Stimulated activated CD8-positive, alpha-beta memory T cell treated with anti-CD3 and anti-CD28 coated beads, Interleukin-12 subunit alpha, Interleukin-12 subunit beta, amount 100 ng/mL, for 1 hour (primary cell): ENCODE data around the gene OSM.
"Not testable (repeated sequence)": the region's sequence is repeated elsewhere in the genome, so short reads cannot be mapped to it uniquely, and the experiment has no call there.

Source experiments
- DNase-seq: peaks from one replicate; pipeline ENCODE4 v3.0.0-alpha.2; 2020; ENCODE audit warnings: low read depth

OSM gene

GRCh38 chr22:30244641-30245040 is 22.0 kb downstream of the OSM start:
- DNase-seq: no peak

GRCh38 chr22:30244066-30244465 is 22.6 kb downstream of the OSM start:
- no peak for DNase-seq

- no peak for DNase-seq
These were observed 23.0 kb downstream of the OSM start for GRCh38 chr22:30243661-30244060.

- DNase-seq: no peak
These were observed 24.9 kb downstream of the OSM start for GRCh38 chr22:30241576-30242371.

- DNase-seq: no peak
These were observed 25.9 kb downstream of the OSM start for GRCh38 chr22:30240541-30241417.

- DNase-seq: no peak
These were observed 26.9 kb downstream of the OSM start for GRCh38 chr22:30239488-30240405.

- DNase-seq: no peak
These were observed 27.8 kb downstream of the OSM start for GRCh38 chr22:30238661-30239487.

GRCh38 chr22:30238136-30238535 is 28.5 kb downstream of the OSM start:
- no peak for DNase-seq

- no peak for DNase-seq
These were observed 29.8 kb downstream of the OSM start for GRCh38 chr22:30236875-30237274.

GRCh38 chr22:30235687-30236170 is 30.9 kb downstream of the OSM start:
- DNase-seq: no peak

GRCh38 chr22:30234786-30235470 is 31.7 kb downstream of the OSM start:
- no peak for DNase-seq

GRCh38 chr22:30234325-30234724 is 32.3 kb downstream of the OSM start:
- DNase-seq: not testable (repeated sequence)

- DNase-seq: no peak
These were observed 33.1 kb downstream of the OSM start for GRCh38 chr22:30233582-30233981.

- no peak for DNase-seq
These were observed 33.9 kb downstream of the OSM start for GRCh38 chr22:30232716-30233218.

- DNase-seq: no peak
These were observed 35.7 kb downstream of the OSM start for GRCh38 chr22:30230787-30231461.

GRCh38 chr22:30230330-30230729 is 36.3 kb downstream of the OSM start:
- DNase-seq: no peak

GRCh38 chr22:30228509-30229359 is 37.9 kb downstream of the OSM start:
- DNase-seq: no peak

GRCh38 chr22:30227438-30228228 is 39.0 kb downstream of the OSM start:
- DNase-seq: no peak
